ENCODE results near the gene ZNF653. TPM values are rescaled to one million over a fixed set of nuclear protein-coding genes. Genes with fewer than 3 reads are reported as not detected.

Gene ZNF653
- total RNA-seq, 1 experiment from 2014 or later = 10.3 TPM

DNA sequence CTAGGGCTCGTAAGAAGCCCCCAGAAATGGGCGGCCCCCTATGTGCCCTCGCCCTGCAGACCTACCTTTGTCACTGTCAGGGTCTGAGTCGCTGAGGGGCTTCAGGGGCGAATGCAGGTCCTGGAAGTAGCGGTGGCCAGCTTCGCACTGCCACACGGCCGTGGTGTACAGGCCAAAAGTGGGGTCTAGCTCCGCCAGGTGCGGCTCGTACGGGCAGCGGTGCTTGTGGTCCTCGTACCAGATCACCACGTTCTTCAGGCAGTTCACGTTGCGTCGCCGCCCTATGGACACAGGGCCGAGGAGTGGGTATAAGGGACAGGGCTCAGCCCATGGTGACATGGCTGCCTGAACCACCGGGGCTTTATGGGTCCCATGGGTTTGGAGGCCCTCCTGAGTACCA is 9.8 kb downstream of the ZNF653 start:
- Mint-ChIP-seq H3K4me1 (no peaks in the 10 kb centered on the region), H3K4me3 (no peak overlapping the region), H3K27ac (no peak overlapping the region), H3K27me3 (ENCODE audit: low read depth) (no peaks in the 10 kb centered on the region), H3K9me3 (no peaks in the 10 kb centered on the region), H3K36me3 (peaks cover 8% of the 10 kb centered on the region)
- DNase-seq (ENCODE audit: low spot score) = no peak
- CTCF ChIA-PET = interaction anchor here (0.5 to 1.9 kb wide), 4 partner anchors 13 to 216 kb away, joined by 3 to 6 read pairs (median 4); no protein-coding TSS in a partner anchor
- no peak for ATAC-seq
- TF ChIP-seq, protein P1, sequence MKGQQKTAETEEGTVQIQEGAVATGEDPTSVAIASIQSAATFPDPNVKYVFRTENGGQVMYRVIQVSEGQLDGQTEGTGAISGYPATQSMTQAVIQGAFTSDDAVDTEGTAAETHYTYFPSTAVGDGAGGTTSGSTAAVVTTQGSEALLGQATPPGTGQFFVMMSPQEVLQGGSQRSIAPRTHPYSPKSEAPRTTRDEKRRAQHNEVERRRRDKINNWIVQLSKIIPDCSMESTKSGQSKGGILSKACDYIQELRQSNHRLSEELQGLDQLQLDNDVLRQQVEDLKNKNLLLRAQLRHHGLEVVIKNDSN (CRISPR knock-in tag; IDR thresholded peaks at IDR 0.05) = 0 out of 2 replicates have a peak, but pooled peaks have one; percentile 28
- no peak for TF ChIP-seq CREB1 (CRISPR knock-in tag; IDR thresholded peaks at IDR 0.05)
- POLR2A ChIA-PET = interaction anchor here (1.2 kb wide), 1 partner anchor 157 kb away, joined by 3 read pairs; no protein-coding TSS in a partner anchor

DNA sequence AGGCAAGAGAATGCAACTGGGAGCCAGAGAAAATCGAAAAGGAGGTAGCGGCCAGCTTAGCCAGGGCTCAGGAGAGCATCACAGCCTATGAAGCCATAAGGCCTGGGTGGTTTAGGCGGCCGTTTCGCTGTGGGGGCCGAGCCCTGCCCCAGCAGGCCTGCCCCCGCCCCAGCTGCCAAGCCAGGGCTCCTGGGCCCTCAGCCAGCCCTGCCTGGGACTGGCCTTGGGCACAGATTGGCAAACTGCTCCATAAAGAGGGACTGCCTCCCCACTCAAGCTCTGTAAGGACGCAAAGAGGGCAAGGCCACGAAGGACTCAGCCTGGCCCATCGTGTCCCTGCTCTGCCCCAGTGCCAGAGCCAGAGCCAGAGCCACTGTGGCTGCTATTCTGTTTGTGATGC is 10.2 kb downstream of the ZNF653 start:
- TF ChIP-seq, protein P2, sequence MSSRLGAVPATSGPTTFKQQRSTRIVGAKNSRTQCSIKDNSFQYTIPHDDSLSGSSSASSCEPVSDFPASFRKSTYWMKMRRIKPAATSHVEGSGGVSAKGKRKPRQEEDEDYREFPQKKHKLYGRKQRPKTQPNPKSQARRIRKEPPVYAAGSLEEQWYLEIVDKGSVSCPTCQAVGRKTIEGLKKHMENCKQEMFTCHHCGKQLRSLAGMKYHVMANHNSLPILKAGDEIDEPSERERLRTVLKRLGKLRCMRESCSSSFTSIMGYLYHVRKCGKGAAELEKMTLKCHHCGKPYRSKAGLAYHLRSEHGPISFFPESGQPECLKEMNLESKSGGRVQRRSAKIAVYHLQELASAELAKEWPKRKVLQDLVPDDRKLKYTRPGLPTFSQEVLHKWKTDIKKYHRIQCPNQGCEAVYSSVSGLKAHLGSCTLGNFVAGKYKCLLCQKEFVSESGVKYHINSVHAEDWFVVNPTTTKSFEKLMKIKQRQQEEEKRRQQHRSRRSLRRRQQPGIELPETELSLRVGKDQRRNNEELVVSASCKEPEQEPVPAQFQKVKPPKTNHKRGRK (CRISPR knock-in tag; IDR thresholded peaks at IDR 0.05; ENCODE audit: borderline replicate concordance) = no peak
- no peak for TF ChIP-seq GTF2I (CRISPR knock-in tag; conservative IDR thresholded peaks at IDR 0.05)
- CTCF ChIA-PET = interaction anchor here (0.5 to 1.9 kb wide), 4 partner anchors 13 to 216 kb away, joined by 3 to 6 read pairs (median 4); no protein-coding TSS in a partner anchor
- Mint-ChIP-seq H3K9me3 (no peaks in the 10 kb centered on the region), H3K4me3 (no peak overlapping the region), H3K27ac (no peak overlapping the region), H3K4me1 (no peaks in the 10 kb centered on the region), H3K27me3 (ENCODE audit: low read depth) (no peaks in the 10 kb centered on the region), H3K36me3 (peaks cover 10% of the 10 kb centered on the region)
- POLR2A ChIA-PET = interaction anchor here (0.6 kb wide), 1 partner anchor 1265 kb away, joined by 3 read pairs; no protein-coding TSS in a partner anchor
- ATAC-seq (no peak), DNase-seq (ENCODE audit: low spot score) (no peak)

DNA sequence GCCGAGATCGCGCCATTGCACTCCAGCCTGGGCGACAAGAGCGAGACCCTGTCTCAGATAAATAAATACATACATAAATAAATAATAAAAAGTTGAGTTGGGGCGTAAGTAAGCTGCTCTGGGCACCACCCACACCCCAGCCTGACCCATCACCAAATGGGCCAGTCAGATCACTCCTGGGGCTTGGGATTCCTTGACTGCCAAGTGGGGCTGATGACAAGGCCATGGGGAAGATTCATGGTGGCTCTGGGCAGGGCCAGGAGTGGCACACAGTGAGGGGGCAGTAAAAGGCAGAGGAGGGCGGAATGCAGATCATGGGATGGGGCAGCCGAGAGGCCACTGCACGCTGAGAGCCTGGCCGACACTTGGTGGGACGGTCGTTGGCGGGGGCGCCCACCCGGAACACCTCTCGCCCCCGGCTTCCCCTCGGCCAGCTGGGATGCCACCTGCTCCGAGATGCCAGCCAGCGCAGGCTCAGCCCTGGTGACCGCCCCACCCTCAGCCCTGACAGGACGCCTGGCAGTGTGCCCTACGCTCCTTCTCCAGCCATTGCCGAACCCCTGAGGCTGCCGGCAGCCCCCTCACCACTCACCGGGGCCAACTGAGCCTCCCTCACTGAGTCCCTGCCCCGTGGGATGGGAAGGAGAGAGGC is 10.9 kb downstream of the ZNF653 start:
- no peak overlapping the region for H3K27ac Mint-ChIP-seq

More for the DNA sequence above, 10.9 kb downstream of the ZNF653 start:
- no peak for DNase-seq (ENCODE audit: low spot score)
- Mint-ChIP-seq H3K4me3 (no peak overlapping the region), H3K4me1 (no peaks in the 10 kb centered on the region), H3K36me3 (peaks cover 11% of the 10 kb centered on the region), H3K9me3 (no peaks in the 10 kb centered on the region), H3K27me3 (ENCODE audit: low read depth) (no peaks in the 10 kb centered on the region)
- ChIA-PET CTCF (interaction anchor here (0.7 to 1.9 kb wide), 2 partner anchors 12 kb away, joined by 3 to 6 read pairs; no protein-coding TSS in a partner anchor), POLR2A (interaction anchor here (0.6 kb wide), 1 partner anchor 1266 kb away, joined by 3 read pairs; no protein-coding TSS in a partner anchor)
- no peak for ATAC-seq
- TF ChIP-seq ETV6 (CRISPR knock-in tag; IDR thresholded peaks at IDR 0.05) (no peak), SMAD4 (CRISPR knock-in tag; IDR thresholded peaks at IDR 0.05) (no peak), IRF2 (CRISPR knock-in tag; IDR thresholded peaks at IDR 0.05; ENCODE audit: borderline replicate concordance, low read depth) (no peak)
- TF ChIP-seq, protein P3, sequence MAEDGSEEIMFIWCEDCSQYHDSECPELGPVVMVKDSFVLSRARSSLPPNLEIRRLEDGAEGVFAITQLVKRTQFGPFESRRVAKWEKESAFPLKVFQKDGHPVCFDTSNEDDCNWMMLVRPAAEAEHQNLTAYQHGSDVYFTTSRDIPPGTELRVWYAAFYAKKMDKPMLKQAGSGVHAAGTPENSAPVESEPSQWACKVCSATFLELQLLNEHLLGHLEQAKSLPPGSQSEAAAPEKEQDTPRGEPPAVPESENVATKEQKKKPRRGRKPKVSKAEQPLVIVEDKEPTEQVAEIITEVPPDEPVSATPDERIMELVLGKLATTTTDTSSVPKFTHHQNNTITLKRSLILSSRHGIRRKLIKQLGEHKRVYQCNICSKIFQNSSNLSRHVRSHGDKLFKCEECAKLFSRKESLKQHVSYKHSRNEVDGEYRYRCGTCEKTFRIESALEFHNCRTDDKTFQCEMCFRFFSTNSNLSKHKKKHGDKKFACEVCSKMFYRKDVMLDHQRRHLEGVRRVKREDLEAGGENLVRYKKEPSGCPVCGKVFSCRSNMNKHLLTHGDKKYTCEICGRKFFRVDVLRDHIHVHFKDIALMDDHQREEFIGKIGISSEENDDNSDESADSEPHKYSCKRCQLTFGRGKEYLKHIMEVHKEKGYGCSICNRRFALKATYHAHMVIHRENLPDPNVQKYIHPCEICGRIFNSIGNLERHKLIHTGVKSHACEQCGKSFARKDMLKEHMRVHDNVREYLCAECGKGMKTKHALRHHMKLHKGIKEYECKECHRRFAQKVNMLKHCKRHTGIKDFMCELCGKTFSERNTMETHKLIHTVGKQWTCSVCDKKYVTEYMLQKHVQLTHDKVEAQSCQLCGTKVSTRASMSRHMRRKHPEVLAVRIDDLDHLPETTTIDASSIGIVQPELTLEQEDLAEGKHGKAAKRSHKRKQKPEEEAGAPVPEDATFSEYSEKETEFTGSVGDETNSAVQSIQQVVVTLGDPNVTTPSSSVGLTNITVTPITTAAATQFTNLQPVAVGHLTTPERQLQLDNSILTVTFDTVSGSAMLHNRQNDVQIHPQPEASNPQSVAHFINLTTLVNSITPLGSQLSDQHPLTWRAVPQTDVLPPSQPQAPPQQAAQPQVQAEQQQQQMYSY (CRISPR knock-in tag; IDR thresholded peaks at IDR 0.05) = no peak
- TF ChIP-seq, protein P4, sequence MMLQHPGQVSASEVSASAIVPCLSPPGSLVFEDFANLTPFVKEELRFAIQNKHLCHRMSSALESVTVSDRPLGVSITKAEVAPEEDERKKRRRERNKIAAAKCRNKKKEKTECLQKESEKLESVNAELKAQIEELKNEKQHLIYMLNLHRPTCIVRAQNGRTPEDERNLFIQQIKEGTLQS (CRISPR knock-in tag; conservative IDR thresholded peaks at IDR 0.05) = no peak
- TF ChIP-seq, protein P5, sequence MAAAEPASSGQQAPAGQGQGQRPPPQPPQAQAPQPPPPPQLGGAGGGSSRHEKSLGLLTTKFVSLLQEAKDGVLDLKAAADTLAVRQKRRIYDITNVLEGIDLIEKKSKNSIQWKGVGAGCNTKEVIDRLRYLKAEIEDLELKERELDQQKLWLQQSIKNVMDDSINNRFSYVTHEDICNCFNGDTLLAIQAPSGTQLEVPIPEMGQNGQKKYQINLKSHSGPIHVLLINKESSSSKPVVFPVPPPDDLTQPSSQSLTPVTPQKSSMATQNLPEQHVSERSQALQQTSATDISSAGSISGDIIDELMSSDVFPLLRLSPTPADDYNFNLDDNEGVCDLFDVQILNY (CRISPR knock-in tag; IDR thresholded peaks at IDR 0.05) = no peak
- TF ChIP-seq, protein P6, sequence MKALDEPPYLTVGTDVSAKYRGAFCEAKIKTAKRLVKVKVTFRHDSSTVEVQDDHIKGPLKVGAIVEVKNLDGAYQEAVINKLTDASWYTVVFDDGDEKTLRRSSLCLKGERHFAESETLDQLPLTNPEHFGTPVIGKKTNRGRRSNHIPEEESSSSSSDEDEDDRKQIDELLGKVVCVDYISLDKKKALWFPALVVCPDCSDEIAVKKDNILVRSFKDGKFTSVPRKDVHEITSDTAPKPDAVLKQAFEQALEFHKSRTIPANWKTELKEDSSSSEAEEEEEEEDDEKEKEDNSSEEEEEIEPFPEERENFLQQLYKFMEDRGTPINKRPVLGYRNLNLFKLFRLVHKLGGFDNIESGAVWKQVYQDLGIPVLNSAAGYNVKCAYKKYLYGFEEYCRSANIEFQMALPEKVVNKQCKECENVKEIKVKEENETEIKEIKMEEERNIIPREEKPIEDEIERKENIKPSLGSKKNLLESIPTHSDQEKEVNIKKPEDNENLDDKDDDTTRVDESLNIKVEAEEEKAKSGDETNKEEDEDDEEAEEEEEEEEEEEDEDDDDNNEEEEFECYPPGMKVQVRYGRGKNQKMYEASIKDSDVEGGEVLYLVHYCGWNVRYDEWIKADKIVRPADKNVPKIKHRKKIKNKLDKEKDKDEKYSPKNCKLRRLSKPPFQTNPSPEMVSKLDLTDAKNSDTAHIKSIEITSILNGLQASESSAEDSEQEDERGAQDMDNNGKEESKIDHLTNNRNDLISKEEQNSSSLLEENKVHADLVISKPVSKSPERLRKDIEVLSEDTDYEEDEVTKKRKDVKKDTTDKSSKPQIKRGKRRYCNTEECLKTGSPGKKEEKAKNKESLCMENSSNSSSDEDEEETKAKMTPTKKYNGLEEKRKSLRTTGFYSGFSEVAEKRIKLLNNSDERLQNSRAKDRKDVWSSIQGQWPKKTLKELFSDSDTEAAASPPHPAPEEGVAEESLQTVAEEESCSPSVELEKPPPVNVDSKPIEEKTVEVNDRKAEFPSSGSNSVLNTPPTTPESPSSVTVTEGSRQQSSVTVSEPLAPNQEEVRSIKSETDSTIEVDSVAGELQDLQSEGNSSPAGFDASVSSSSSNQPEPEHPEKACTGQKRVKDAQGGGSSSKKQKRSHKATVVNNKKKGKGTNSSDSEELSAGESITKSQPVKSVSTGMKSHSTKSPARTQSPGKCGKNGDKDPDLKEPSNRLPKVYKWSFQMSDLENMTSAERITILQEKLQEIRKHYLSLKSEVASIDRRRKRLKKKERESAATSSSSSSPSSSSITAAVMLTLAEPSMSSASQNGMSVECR (CRISPR knock-in tag; IDR thresholded peaks at IDR 0.05; ENCODE audit: borderline replicate concordance) = no peak
